Kidney (tissue), 14 donors: ENCODE data around the gene ZBTB42. TPM values are rescaled to one million over a fixed set of nuclear protein-coding genes. Genes with fewer than 3 reads are reported as not detected.

Experiments
- DNase-seq, 5 donors: peaks; one replicate each; pipeline ENCODE4 v3.0.0-alpha.2; 2013 to 2020
- FAIRE-seq: peaks from 2 replicates; lab custom pipeline; 2012; peaks lifted over from hg19 to GRCh38; lab: Jason Lieb, UNC
- H3K27ac ChIP-seq, 2 donors: one replicate each; pipeline ENCODE4 v1.7.0; 2013; ENCODE audit warnings: low read depth in 2 of 2, low read length in 2 of 2, inconsistent platforms in 1 of 2
- H3K27me3 ChIP-seq: one replicate; pipeline ENCODE4 v1.7.1; 2013; ENCODE audit warnings: low read length, inconsistent platforms; ENCODE audit not compliant: control insufficient read depth, insufficient read depth
- H3K36me3 ChIP-seq, 3 donors: one replicate each; pipeline versions ENCODE4 v1.7.0 to v1.7.1; 2013; ENCODE audit warnings: low read length in 3 of 3, control low read depth in 1 of 3, inconsistent platforms in 1 of 3; ENCODE audit not compliant: insufficient read depth in 3 of 3, control insufficient read depth in 2 of 3
- H3K4me1 ChIP-seq, 3 donors: one replicate each; pipeline versions ENCODE4 v1.7.0 to v1.7.1; 2013; ENCODE audit warnings: low read length in 3 of 3, inconsistent platforms in 1 of 3, low read depth in 1 of 3; ENCODE audit not compliant: control insufficient read depth in 2 of 3, insufficient read depth in 2 of 3
- H3K4me3 ChIP-seq, 3 donors: one replicate each; pipeline versions ENCODE4 v1.7.0 to v1.8.1; 2013; ENCODE audit warnings: low read length in 3 of 3, control low read depth in 1 of 3, inconsistent platforms in 1 of 3
- H3K9ac ChIP-seq, 3 donors: one replicate each; pipeline versions ENCODE4 v1.7.0 to v1.7.1; 2013; ENCODE audit warnings: low read length in 3 of 3, control low read depth in 1 of 3, inconsistent platforms in 1 of 3
- H3K9me3 ChIP-seq, 3 donors: one replicate each; pipeline versions ENCODE4 v1.7.0 to v1.7.1; 2013; ENCODE audit warnings: low read length in 3 of 3, control low read depth in 1 of 3, inconsistent platforms in 1 of 3; ENCODE audit not compliant: control insufficient read depth in 2 of 3, insufficient read depth in 1 of 3
- intact Hi-C: fragments of 100-400 bp; cut with DNase I; formaldehyde crosslinking; loops from one replicate; pipeline ENCODE4 v1.11.1; 2022
- polyA plus RNA-seq: library from polyadenylated mRNA; stranded (reverse); fragments of 350-450 nt; fragmentation: Illumina TruSeq; extraction: RNeasy Lipid Tissue Mini Kit (QIAGEN cat#74804); gene quantifications from one replicate; pipeline ENCODE4 v1.2.3, GENCODE V29; 2014; ENCODE audit warnings: low read depth, low replicate concordance; ENCODE audit not compliant: insufficient read depth
- total RNA-seq: library from RNA; stranded (reverse); fragmentation: NEBNext Ultra II Directional; extraction: Animal tissue kit (Norgen Biotek cat#: 25700); gene quantifications from one replicate; pipeline ENCODE4 v1.2.1, GENCODE V29; 2021
- TF ChIP-seq, protein P1 (sequence below): IDR thresholded peaks from 3 replicates; pipeline ENCODE4 v1.5.1; 2012; ENCODE audit warnings: mild to moderate bottlenecking, moderate library complexity, borderline replicate concordance; ENCODE audit not compliant: insufficient read depth; ENCODE audit errors: extremely low read depth
- donor health status: control.
- donor health status: control.
- donor health status: control.
- donor health status: control.
- donor health status: control.
- donor health status: DM: yes; HTN: yes; CAD: no.
- donor health status: Normal renal cell carcinoma (clear cell type).

Gene ZBTB42
- total and polyA plus RNA-seq, 2 donors from 2014 or later = 3.9 to 10.0 TPM

DNA sequence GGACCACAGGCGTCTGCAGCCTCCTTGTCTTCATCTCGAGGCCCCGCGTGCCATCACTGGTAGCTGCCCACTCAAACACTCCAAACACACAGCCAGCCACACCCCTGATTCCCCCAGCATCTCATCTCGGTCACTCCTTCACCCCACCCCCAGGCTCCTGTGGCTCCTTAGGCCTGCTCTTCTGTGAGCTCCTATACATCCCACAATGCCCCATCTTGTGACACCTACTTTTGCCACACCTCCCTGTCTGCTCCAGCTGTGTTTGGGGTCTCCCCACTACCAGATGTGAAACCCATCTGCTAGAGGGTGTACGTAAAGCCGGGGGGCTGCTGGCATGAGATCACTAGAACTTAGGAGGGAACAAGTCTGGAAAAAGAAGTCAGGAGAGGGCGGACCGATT is 9.5 kb upstream of the ZBTB42 start:
- Histone ChIP-seq H3K4me3 (no peak overlapping the region), H3K27ac (no peak overlapping the region), H3K9ac (no peak overlapping the region), H3K36me3 (no peaks in the 10 kb centered on the region), H3K4me1 (peaks cover 0 to 27% (median 3%) of the 10 kb centered on the region in 3 donors), H3K27me3 (no peaks in the 10 kb centered on the region), H3K9me3 (no peaks in the 10 kb centered on the region)
- intact Hi-C loops = no loop called here
- TF ChIP-seq, protein P1, sequence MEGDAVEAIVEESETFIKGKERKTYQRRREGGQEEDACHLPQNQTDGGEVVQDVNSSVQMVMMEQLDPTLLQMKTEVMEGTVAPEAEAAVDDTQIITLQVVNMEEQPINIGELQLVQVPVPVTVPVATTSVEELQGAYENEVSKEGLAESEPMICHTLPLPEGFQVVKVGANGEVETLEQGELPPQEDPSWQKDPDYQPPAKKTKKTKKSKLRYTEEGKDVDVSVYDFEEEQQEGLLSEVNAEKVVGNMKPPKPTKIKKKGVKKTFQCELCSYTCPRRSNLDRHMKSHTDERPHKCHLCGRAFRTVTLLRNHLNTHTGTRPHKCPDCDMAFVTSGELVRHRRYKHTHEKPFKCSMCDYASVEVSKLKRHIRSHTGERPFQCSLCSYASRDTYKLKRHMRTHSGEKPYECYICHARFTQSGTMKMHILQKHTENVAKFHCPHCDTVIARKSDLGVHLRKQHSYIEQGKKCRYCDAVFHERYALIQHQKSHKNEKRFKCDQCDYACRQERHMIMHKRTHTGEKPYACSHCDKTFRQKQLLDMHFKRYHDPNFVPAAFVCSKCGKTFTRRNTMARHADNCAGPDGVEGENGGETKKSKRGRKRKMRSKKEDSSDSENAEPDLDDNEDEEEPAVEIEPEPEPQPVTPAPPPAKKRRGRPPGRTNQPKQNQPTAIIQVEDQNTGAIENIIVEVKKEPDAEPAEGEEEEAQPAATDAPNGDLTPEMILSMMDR = no peak
- no peak for DNase-seq
- FAIRE-seq = no peak

GRCh38 chr14:104792101-104792884 is 8.6 kb upstream of the ZBTB42 start:
- Histone ChIP-seq H3K27me3 (no peaks in the 10 kb centered on the region), H3K4me1 (peaks cover 0 to 28% (median 3%) of the 10 kb centered on the region in 3 donors), H3K9me3 (no peaks in the 10 kb centered on the region), H3K27ac (no peak overlapping the region), H3K9ac (no peak overlapping the region), H3K4me3 (no peak overlapping the region), H3K36me3 (no peaks in the 10 kb centered on the region)
- DNase-seq (no peak), FAIRE-seq (no peak)
- intact Hi-C loops = no loop called here
- TF ChIP-seq, protein P1 = no peak

DNA sequence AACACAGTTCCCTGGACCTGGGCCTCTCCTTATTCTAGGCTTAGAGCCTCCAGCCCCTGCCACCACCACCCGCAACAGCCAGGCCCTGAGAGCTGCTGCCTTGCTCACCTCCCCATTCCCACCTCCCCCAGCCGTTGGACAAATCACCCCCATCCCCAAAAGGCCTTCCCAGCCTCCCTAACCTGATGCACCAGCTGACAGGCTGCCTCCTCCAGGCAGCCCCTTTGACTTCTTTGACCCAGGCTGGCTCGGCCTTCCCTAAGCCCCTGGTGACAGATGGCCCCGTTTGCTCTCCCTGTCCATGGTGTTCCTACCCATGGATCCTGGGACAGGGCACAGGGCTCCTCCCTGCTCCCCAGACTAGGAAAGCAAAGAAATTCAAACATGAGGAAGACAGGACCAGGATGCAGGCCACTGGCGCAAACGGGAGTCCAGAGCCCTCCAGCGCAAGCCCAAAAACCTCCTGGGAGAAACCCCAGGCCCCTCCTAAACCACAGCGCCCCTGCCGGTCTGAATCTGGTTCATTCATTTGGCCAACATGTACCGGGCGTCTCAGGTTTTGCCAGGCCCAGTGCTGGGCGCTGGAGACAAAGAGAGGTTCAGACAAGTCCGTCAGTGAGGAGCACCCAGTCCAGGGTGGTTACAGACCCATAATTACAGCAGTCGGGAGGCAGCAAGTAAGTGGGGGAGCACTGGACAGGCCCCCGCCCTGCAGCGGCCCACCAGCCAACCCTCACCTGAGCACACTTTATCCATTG is 7.8 kb upstream of the ZBTB42 start:
- H3K36me3 ChIP-seq = no peaks in the 10 kb centered on the region
- DNase-seq = no peak
- intact Hi-C loops = no loop called here
- H3K27ac ChIP-seq = no peak overlapping the region
- peak overlapping the region in 1 of 3 donors; percentile 62 for H3K4me3 ChIP-seq
- peaks cover 0 to 31% (median 3%) of the 10 kb centered on the region in 3 donors for H3K4me1 ChIP-seq
- no peak for FAIRE-seq
- no peaks in the 10 kb centered on the region for H3K9me3 ChIP-seq
- TF ChIP-seq, protein P1 = no peak
- peak overlapping the region in 1 of 3 donors; percentile 9 for H3K9ac ChIP-seq
- no peaks in the 10 kb centered on the region for H3K27me3 ChIP-seq
